GM20431 (cell line): ENCODE data around the gene MGLL.

Experiments
- in situ Hi-C: fragments of 300-500 bp; cut with MseI, MboI; formaldehyde crosslinking; loops from one replicate; pipeline ENCODE4 v1.15.0; 2020; ENCODE audit warnings: low sequenced_read_pairs; ENCODE audit not compliant: unreplicated experiment

The MGLL gene

GRCh38 chr3:127745656-127746399 lies 76.5 kb downstream of the MGLL start:
- in situ Hi-C loops = no loop called here

- in situ Hi-C loops = no loop called here
Observed at GRCh38 chr3:127744875-127745274, 77.4 kb downstream of the MGLL start.

- in situ Hi-C loops = no loop called here
Observed at GRCh38 chr3:127744253-127744815, 78.0 kb downstream of the MGLL start.

GRCh38 chr3:127743351-127744252 lies 78.7 kb downstream of the MGLL start:
- in situ Hi-C loops = no loop called here

GRCh38 chr3:127742580-127742979 lies 79.7 kb downstream of the MGLL start:
- in situ Hi-C loops = no loop called here

GRCh38 chr3:127741690-127742089 lies 80.6 kb downstream of the MGLL start:
- in situ Hi-C loops = no loop called here

- in situ Hi-C loops = no loop called here
Observed at GRCh38 chr3:127741246-127741645, 81.1 kb downstream of the MGLL start.

- in situ Hi-C loops = no loop called here
Observed at GRCh38 chr3:127740136-127740915, 82.0 kb downstream of the MGLL start.

- in situ Hi-C loops = no loop called here
Observed at GRCh38 chr3:127739347-127740135, 82.8 kb downstream of the MGLL start.

GRCh38 chr3:127738192-127738840 lies 84.0 kb downstream of the MGLL start:
- in situ Hi-C loops = no loop called here

GRCh38 chr3:127736801-127737539 lies 85.3 kb downstream of the MGLL start:
- in situ Hi-C loops = no loop called here

GRCh38 chr3:127735767-127736693 lies 86.3 kb downstream of the MGLL start:
- in situ Hi-C loops = no loop called here

- in situ Hi-C loops = no loop called here
Observed at GRCh38 chr3:127734754-127735473, 87.4 kb downstream of the MGLL start.

GRCh38 chr3:127734181-127734720 lies 88.1 kb downstream of the MGLL start:
- in situ Hi-C loops = no loop called here

- in situ Hi-C loops = no loop called here
Observed at GRCh38 chr3:127733781-127734180, 88.5 kb downstream of the MGLL start.

GRCh38 chr3:127732879-127733350 lies 89.4 kb downstream of the MGLL start:
- in situ Hi-C loops = no loop called here
